SK-N-SH (cell line): ENCODE measurements around the gene RGL4. TPM values are rescaled to one million over a fixed set of nuclear protein-coding genes. Genes with fewer than 3 reads are reported as not detected.
"Not testable (repeated sequence)": the region's sequence is repeated elsewhere in the genome, so short reads cannot be mapped to it uniquely, and the experiment has no call there.

Experiments used
- CTCF ChIA-PET: fragments of 300-600, 350-600 bp; formaldehyde crosslinking; extraction: SDS; loops from one replicate; lab custom pipeline; 2021; lab: Yijun Ruan, JAX
- POLR2A ChIA-PET: fragments of 350-600 bp; sonication (Branson Sonifier 250); formaldehyde crosslinking; extraction: SDS; loops from one replicate; lab custom pipeline; 2020; ENCODE audit warnings: antibody characterized with exemption, inconsistent platforms; lab: Yijun Ruan, JAX
- DNase-seq: peaks from one replicate; pipeline ENCODE4 v3.0.0; 2012
- H2AFZ ChIP-seq: fragments of 200-600 bp; sonication (generic); 2 replicates; pipeline ENCODE4 v1.8.1; 2016; ENCODE audit warnings: antibody characterized with exemption, mild to moderate bottlenecking, low read depth
- H3F3A ChIP-seq: fragments of 200-600 bp; sonication (generic); replicated peaks from 2 replicates; pipeline ENCODE3; 2016; ENCODE audit warnings: antibody characterized with exemption, mild to moderate bottlenecking; ENCODE audit not compliant: insufficient read depth
- H3K27ac ChIP-seq, 2 experiments: fragments of 200-500 bp in 1 of 2; fragments of 200-600 bp in 1 of 2; sonication (Bioruptor generic) in 1 of 2; sonication (generic), shearing (Covaris generic) in 1 of 2; 2 replicates each; pipeline versions ENCODE4 v1.5.1 to v1.6.1; 2014 to 2016; ENCODE audit warnings: low read depth in 2 of 2, inconsistent platforms in 1 of 2, low read length in 1 of 2, mild to moderate bottlenecking in 1 of 2, mixed read lengths in 1 of 2
- H3K27me3 ChIP-seq: fragments of 200-600 bp; sonication (generic), shearing (Covaris generic); 2 replicates; pipeline ENCODE4 v1.6.1; 2016; ENCODE audit warnings: mixed run types; ENCODE audit not compliant: insufficient read depth
- H3K36me3 ChIP-seq, 2 experiments: fragments of 200-500 bp in 1 of 2; fragments of 200-600 bp in 1 of 2; sonication (Bioruptor generic) in 1 of 2; sonication (generic) in 1 of 2; replicated peaks in 1 of 2; 2 replicates each; pipeline versions ENCODE3 to v1.5.1; 2014 to 2016; ENCODE audit warnings: low read length in 1 of 2, mild to moderate bottlenecking in 1 of 2; ENCODE audit not compliant: insufficient read depth in 2 of 2, control insufficient read depth in 1 of 2
- H3K4me1 ChIP-seq, 2 experiments: fragments of 200-500 bp in 1 of 2; fragments of 200-600 bp in 1 of 2; sonication (Bioruptor generic) in 1 of 2; sonication (generic), shearing (Covaris generic) in 1 of 2; 2 replicates each; pipeline versions ENCODE4 v1.5.1 to v1.6.1; 2014 to 2016; ENCODE audit warnings: low read depth in 1 of 2, low read length in 1 of 2, mixed run types in 1 of 2; ENCODE audit not compliant: insufficient read depth in 2 of 2, control insufficient read depth in 1 of 2
- H3K4me2 ChIP-seq: fragments of 200-600 bp; sonication (generic), shearing (Covaris generic); 2 replicates; pipeline ENCODE4 v1.6.1; 2017; ENCODE audit warnings: mixed run types
- H3K4me3 ChIP-seq, 2 experiments: fragments of 200-500 bp in 1 of 2; fragments of 200-600 bp in 1 of 2; sonication (Bioruptor generic) in 1 of 2; sonication (generic), shearing (Covaris generic) in 1 of 2; 2 replicates each; pipeline versions ENCODE4 v1.5.1 to v1.8.1; 2014 to 2016; ENCODE audit warnings: low read depth in 2 of 2, inconsistent platforms in 1 of 2, low read length in 1 of 2, mild to moderate bottlenecking in 1 of 2, mixed read lengths in 1 of 2, moderate library complexity in 1 of 2
- H3K79me2 ChIP-seq: fragments of 200-600 bp; sonication (generic); 2 replicates; pipeline ENCODE4 v1.8.1; 2017; ENCODE audit warnings: mild to moderate bottlenecking; ENCODE audit not compliant: insufficient read depth
- H3K9ac ChIP-seq: fragments of 200-600 bp; sonication (generic); 2 replicates; pipeline ENCODE4 v1.6.1; 2017; ENCODE audit warnings: mixed run types
- H3K9me2 ChIP-seq: fragments of 200-600 bp; sonication (generic); 2 replicates; pipeline ENCODE4 v1.6.1; 2017; ENCODE audit warnings: mixed run types
- H3K9me3 ChIP-seq: fragments of 200-600 bp; sonication (generic); 2 replicates; pipeline ENCODE4 v1.6.1; 2017; ENCODE audit warnings: mixed run types, mild to moderate bottlenecking, moderate library complexity
- H4K20me1 ChIP-seq: fragments of 200-600 bp; sonication (generic); 2 replicates; pipeline ENCODE4 v1.6.1; 2017; ENCODE audit warnings: mild to moderate bottlenecking, mixed run types; ENCODE audit not compliant: insufficient read depth
- CHD2 ChIP-seq: fragments of 150-350 bp; IDR thresholded peaks from 2 replicates; pipeline ENCODE4 v1.6.1; 2018; ENCODE audit warnings: low read length; ENCODE audit not compliant: partially characterized antibody
- ELF1 ChIP-seq: IDR thresholded peaks from 2 replicates; pipeline ENCODE4 v1.4.0; 2012
- EP300 ChIP-seq, 2 experiments: IDR thresholded peaks; 2 replicates each; pipeline versions ENCODE4 v1.4.0 to v1.6.1; 2012; ENCODE audit warnings: borderline replicate concordance in 1 of 2, low read depth in 1 of 2, low read length in 1 of 2
- EZH2phosphoT487 ChIP-seq: fragments of 200-600 bp; sonication (generic); IDR thresholded peaks from 2 replicates; pipeline ENCODE4 v1.6.1; 2017; ENCODE audit warnings: low read depth, mixed run types, mild to moderate bottlenecking, antibody characterized with exemption, moderate library complexity, borderline replicate concordance
- FOSL2 ChIP-seq: IDR thresholded peaks from 2 replicates; pipeline ENCODE4 v1.4.0; 2012; ENCODE audit warnings: low read depth, mild to moderate bottlenecking, moderate library complexity, borderline replicate concordance
- FOXJ3 ChIP-seq: sonication (generic); formaldehyde crosslinking; IDR thresholded peaks from 2 replicates; pipeline ENCODE4 v1.5.1; 2020; ENCODE audit warnings: mild to moderate bottlenecking, missing genetic modification reagents
- FOXM1 ChIP-seq: IDR thresholded peaks from 2 replicates; pipeline ENCODE4 v1.4.0; 2012; ENCODE audit warnings: low read depth, mild to moderate bottlenecking
- GATA2 ChIP-seq: sonication (generic); formaldehyde crosslinking; IDR thresholded peaks from 2 replicates; pipeline ENCODE4 v1.5.0; 2020; ENCODE audit warnings: mild to moderate bottlenecking, missing genetic modification reagents
- IRF3 ChIP-seq: fragments of 150-350 bp; IDR thresholded peaks from 2 replicates; pipeline ENCODE4 v1.6.1; 2016; ENCODE audit warnings: mild to moderate bottlenecking, low read depth, low read length
- JUND ChIP-seq: IDR thresholded peaks from 2 replicates; pipeline ENCODE4 v1.4.0; 2012
- MAX ChIP-seq: IDR thresholded peaks from 2 replicates; pipeline ENCODE4 v1.4.0; 2012; ENCODE audit warnings: low read depth
- MEF2A ChIP-seq: IDR thresholded peaks from 2 replicates; pipeline ENCODE4 v1.4.0; 2012; ENCODE audit warnings: low read depth, borderline replicate concordance
- NFIC ChIP-seq: IDR thresholded peaks from 2 replicates; pipeline ENCODE4 v1.4.0; 2012; ENCODE audit warnings: borderline replicate concordance
- RAD21 ChIP-seq: IDR thresholded peaks from 2 replicates; pipeline ENCODE4 v1.6.1; 2012; ENCODE audit warnings: mild to moderate bottlenecking, low read length
- RFX5 ChIP-seq: IDR thresholded peaks from 2 replicates; pipeline ENCODE4 v1.6.1; 2012; ENCODE audit warnings: mild to moderate bottlenecking, improper control_type of control experiment, low read length
- SIN3A ChIP-seq: IDR thresholded peaks from 2 replicates; pipeline ENCODE4 v1.6.1; 2012; ENCODE audit warnings: low read depth, mild to moderate bottlenecking, low read length, moderate library complexity, borderline replicate concordance
- SMC3 ChIP-seq: IDR thresholded peaks from 2 replicates; pipeline ENCODE4 v1.6.1; 2012; ENCODE audit warnings: low read depth, low read length, improper control_type of control experiment
- TCF12 ChIP-seq: IDR thresholded peaks from 2 replicates; pipeline ENCODE4 v1.4.0; 2012
- USF2 ChIP-seq: fragments of 150-350 bp; IDR thresholded peaks from 2 replicates; pipeline ENCODE4 v1.6.1; 2017; ENCODE audit warnings: antibody characterized with exemption, low read length, low read depth, borderline replicate concordance
- YY1 ChIP-seq: IDR thresholded peaks from 2 replicates; pipeline ENCODE4 v1.4.0; 2012; ENCODE audit warnings: low read depth, mild to moderate bottlenecking
- WGBS: methylation state at CpG from one replicate; pipeline ENCODE4 v1.1.6; 2017; ENCODE audit warnings: low lambda C conversion rate; 5-methylcytosine and 5-hydroxymethylcytosine counted together
- polyA plus RNA-seq, 3 experiments: library from polyadenylated mRNA; depleted of rRNA; stranded (reverse); fragments of >200 nt; gene quantifications; 2 replicates each; pipeline ENCODE4 v1.2.3, GENCODE V29; 2012

The RGL4 gene
- not detected in 2 replicates for polyA plus RNA-seq (2012; rRNA removed)
- under 0.01 TPM in 1 of 2 replicates, not detected in the other for polyA plus RNA-seq (2012; cell fraction: cytosol; rRNA removed)
- not detected in 2 replicates for polyA plus RNA-seq (2012; cell fraction: nucleus; rRNA removed)

GRCh38 chr22:23690713-23691112 is at the start of gene RGL4:
RGL4 (plus strand) TSS chr22:23691013; CDS start chr22:23692031, 1,018 bp downstream.
- no peaks in the 10 kb centered on the region for H4K20me1 ChIP-seq
- no peaks in the 10 kb centered on the region for H3F3A ChIP-seq
- no peak for DNase-seq
- no peak within 1 kb of the TSS for H3K9ac ChIP-seq
- H3K9me3 ChIP-seq, result no peaks in the 10 kb centered on the region
- no peak within 1 kb of the TSS for H3K4me3 ChIP-seq
- H2AFZ ChIP-seq, result no peak within 1 kb of the TSS
- H3K9me2 ChIP-seq, result no peaks in the 10 kb centered on the region
- 98% methylated on average over 5 of the region's 5 CpGs for WGBS
- no peak within 1 kb of the TSS for H3K4me2 ChIP-seq
- TF ChIP-seq MEF2A (no peak), FOXM1 (no peak), YY1 (no peak), CHD2 (no peak), MAX (no peak), JUND (no peak), IRF3 (no peak), TCF12 (no peak), FOSL2 (no peak), EZH2phosphoT487 (no peak), ELF1 (no peak), GATA2 (no peak), EP300 (IDR thresholded peaks at IDR 0.05; ENCODE audit: borderline replicate concordance in 1 of 2, low read depth in 1 of 2, low read length in 1 of 2) (no peak), USF2 (no peak), RFX5 (no peak), FOXJ3 (CRISPR knock-in tag) (no peak), NFIC (no peak), SIN3A (no peak), SMC3 (no peak), RAD21 (no peak)
- no peak within 1 kb of the TSS for H3K27ac ChIP-seq
- H3K79me2 ChIP-seq, result no peaks in the 10 kb centered on the region
- H3K4me1 ChIP-seq, result no peaks in the 10 kb centered on the region
- H3K36me3 ChIP-seq, result peaks cover 9 to 33% of the 10 kb centered on the region in 2 experiments
- ChIA-PET POLR2A (no interaction called here), CTCF (no interaction called here)
- H3K27me3 ChIP-seq, result no peaks in the 10 kb centered on the region

GRCh38 chr22:23646526-23646925 is 44.3 kb upstream of the RGL4 start:
- H3K4me3 ChIP-seq, H3K79me2 ChIP-seq, H3K9me2 ChIP-seq, H3K4me2 ChIP-seq, H4K20me1 ChIP-seq, H3K4me1 ChIP-seq, H3K9ac ChIP-seq, H2AFZ ChIP-seq, H3K36me3 ChIP-seq, DNase-seq, H3K27ac ChIP-seq, POLR2A ChIA-PET, CTCF ChIA-PET, H3K9me3 ChIP-seq, H3K27me3 ChIP-seq, H3F3A ChIP-seq: not testable (repeated sequence)
- 91% methylated on average over 7 of the region's 7 CpGs for WGBS
